BJ (cell line): Measurements from ENCODE around the gene CEP104. TPM values are rescaled to one million over a fixed set of nuclear protein-coding genes. Genes with fewer than 3 reads are reported as not detected.

Experiments
- CTCF ChIA-PET: fragments of 350-600 bp; formaldehyde crosslinking; extraction: SDS; loops from one replicate; lab custom pipeline; 2021; ENCODE audit warnings: antibody characterized with exemption, inconsistent platforms; lab: Yijun Ruan, JAX
- POLR2A ChIA-PET: fragments of 300-600 bp; sonication (Branson Sonifier 250); formaldehyde crosslinking; extraction: SDS; loops from one replicate; lab custom pipeline; 2021; ENCODE audit warnings: antibody characterized with exemption; lab: Charles Lee
- DNase-seq: peaks from one replicate; pipeline ENCODE4 v3.0.0-alpha.2; 2011; ENCODE audit warnings: low read depth
- H3K27me3 ChIP-seq: 2 replicates; pipeline ENCODE4 v1.6.0; 2011; ENCODE audit warnings: low read length; ENCODE audit not compliant: control insufficient read depth, insufficient read depth
- H3K36me3 ChIP-seq: 2 replicates; pipeline ENCODE4 v1.5.1; 2011; ENCODE audit warnings: low read length; ENCODE audit not compliant: control insufficient read depth, insufficient read depth
- H3K4me3 ChIP-seq: 2 replicates; pipeline ENCODE4 v1.5.1; 2011; ENCODE audit warnings: low read depth, mild to moderate bottlenecking, control low read depth, low read length
- CTCF ChIP-seq: IDR thresholded peaks from 2 replicates; pipeline ENCODE4 v1.5.1; 2011; ENCODE audit warnings: low read depth, mild to moderate bottlenecking, control low read depth, inconsistent platforms, low read length, moderate library complexity; ENCODE audit not compliant: insufficient read depth
- polyA plus RNA-seq: library from polyadenylated mRNA; depleted of rRNA; stranded (reverse); fragments of >200 nt; gene quantifications from 2 replicates; pipeline ENCODE4 v1.2.3, GENCODE V29; 2011

CEP104 gene
- polyA plus RNA-seq, 1 experiment = 19.5 TPM

- TF ChIP-seq CTCF = no peak
- POLR2A ChIA-PET = no interaction called here
- Histone ChIP-seq H3K27me3 (no peaks in the 10 kb centered on the region), H3K36me3 (peaks cover 42% of the 10 kb centered on the region), H3K4me3 (no peak overlapping the region)
- DNase-seq = no peak
- CTCF ChIA-PET = no interaction called here
These were observed 69.7 kb downstream of the CEP104 start for GRCh38 chr1:3787349-3787715.

- peaks cover 45% of the 10 kb centered on the region for H3K36me3 ChIP-seq
- ChIA-PET POLR2A (no interaction called here), CTCF (interaction anchor here (0.9 to 2.4 kb wide), 2 partner anchors 9 to 17 kb away, joined by 3 to 7 read pairs; partner anchors contain the start of gene LRRC47)
- H3K4me3 ChIP-seq = no peak overlapping the region
- no peaks in the 10 kb centered on the region for H3K27me3 ChIP-seq
- no peak for DNase-seq
- TF ChIP-seq CTCF = no peak
These were observed 70.3 kb downstream of the CEP104 start for GRCh38 chr1:3786468-3787348.

GRCh38 chr1:3785456-3786157 lies 71.4 kb downstream of the CEP104 start:
- TF ChIP-seq CTCF = peak; percentile 22; the same call in 1 of the 2 replicates
- ChIA-PET POLR2A (interaction anchor here (0.6 kb wide), 1 partner anchor 1596 kb away, joined by 3 read pairs; no protein-coding TSS in a partner anchor), CTCF (interaction anchor here (0.9 to 2.4 kb wide), 2 partner anchors 10 to 18 kb away, joined by 3 to 7 read pairs; partner anchors contain the start of gene LRRC47)
- no peak overlapping the region for H3K4me3 ChIP-seq
- H3K27me3 ChIP-seq = no peaks in the 10 kb centered on the region
- H3K36me3 ChIP-seq = peaks cover 49% of the 10 kb centered on the region
- no peak for DNase-seq

- no peak for DNase-seq
- Histone ChIP-seq H3K36me3 (peaks cover 49% of the 10 kb centered on the region), H3K4me3 (no peak overlapping the region), H3K27me3 (no peaks in the 10 kb centered on the region)
- no peak for TF ChIP-seq CTCF
- CTCF ChIA-PET = interaction anchor here (2.4 kb wide), 1 partner anchor 11 kb away, joined by 7 read pairs; the partner anchor contains the start of gene LRRC47
- POLR2A ChIA-PET = interaction anchor here (0.6 kb wide), 1 partner anchor 1595 kb away, joined by 3 read pairs; no protein-coding TSS in a partner anchor
These were observed 72.0 kb downstream of the CEP104 start for GRCh38 chr1:3785045-3785444.
